SKM-1 treated with dmso at 0.1 percent for 144 hours (cell line): ENCODE results near the gene PTPRA.

Source experiments
- DNase-seq: peaks from one replicate; lab custom pipeline; 2025; ENCODE audit not compliant: unreplicated experiment; lab: John Stamatoyannopoulos, UW

PTPRA gene

DNA sequence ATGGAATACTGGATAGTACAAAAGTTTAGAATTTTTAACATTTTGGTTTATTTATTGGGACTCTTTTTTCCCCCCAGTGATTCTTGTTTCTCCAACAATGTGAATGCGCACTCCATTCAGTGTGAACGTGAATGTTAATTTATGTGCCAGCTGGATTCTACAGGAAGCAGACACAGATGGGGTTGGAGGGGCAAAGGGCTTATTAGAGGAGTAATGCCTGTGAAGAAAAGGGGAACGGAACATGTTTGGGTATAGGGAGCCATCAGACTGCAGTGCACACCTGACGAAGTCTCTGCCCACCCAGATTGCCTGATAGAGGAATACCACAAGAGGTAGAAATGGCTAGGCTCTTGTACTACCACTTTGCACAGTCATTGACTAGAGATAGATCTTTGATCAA is 48.2 kb downstream of the PTPRA start:
- DNase-seq, result no peak

- DNase-seq, result no peak
Measured at GRCh38 chr20:2922957-2923356, 49.7 kb downstream of the PTPRA start.

DNA sequence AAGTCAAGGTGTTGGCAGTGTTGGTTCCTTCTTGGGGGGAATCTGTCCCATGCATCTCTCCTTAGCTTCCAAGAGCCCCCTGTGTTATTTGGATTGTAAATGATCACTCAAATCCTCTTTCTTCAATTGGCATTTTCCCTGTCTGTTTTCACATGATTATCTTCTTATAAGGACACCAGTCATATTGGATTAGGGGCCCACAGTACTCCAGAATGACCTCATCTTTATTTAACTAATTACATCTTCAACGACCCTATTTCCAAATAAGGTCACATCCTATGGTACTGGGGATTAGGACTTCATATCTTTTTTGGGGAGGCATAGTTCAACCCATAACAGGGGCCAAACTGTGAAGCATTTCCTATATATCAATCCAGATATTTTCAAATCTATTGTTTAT is 57.3 kb downstream of the PTPRA start:
- DNase-seq, result no peak

DNA sequence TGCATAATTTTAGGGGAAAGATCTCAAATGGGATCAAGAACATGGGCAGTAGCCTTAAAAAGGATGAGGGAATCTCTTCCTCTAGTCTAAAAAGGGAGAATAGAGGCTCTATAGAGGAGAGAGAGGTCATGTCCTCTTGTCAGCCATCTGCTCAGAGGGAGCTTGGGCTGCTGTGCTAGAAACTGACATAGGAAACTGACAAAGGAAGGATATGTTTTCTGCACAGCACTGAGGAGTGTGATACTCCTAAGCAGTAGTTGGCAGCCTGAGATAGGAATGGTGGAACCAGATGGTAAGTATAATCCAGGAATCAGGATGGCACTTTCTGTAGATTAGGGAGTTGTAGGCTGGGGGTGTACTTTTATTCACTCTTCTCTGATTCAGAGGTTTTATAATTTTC is 59.2 kb downstream of the PTPRA start:
- no peak for DNase-seq

DNA sequence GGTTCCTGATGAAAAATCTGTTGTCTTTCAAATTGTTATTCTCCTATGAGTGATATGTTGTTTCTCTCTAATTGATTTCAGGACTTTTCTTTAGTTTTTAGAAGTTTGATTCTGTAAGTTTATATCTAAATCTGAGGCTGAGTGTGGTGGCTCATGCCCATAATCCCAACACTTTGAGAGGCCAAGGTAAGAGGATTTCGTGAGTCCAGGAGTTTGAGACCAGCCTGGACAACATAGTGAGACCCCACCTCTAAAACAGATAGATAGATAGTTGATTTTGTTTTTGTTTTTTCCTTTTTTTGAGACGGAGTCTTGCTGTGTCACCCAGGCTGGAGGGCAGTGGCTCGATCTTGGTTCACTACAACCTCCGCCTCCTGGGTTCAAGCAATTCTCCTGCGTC is 64.6 kb downstream of the PTPRA start:
- DNase-seq, result no peak

DNA sequence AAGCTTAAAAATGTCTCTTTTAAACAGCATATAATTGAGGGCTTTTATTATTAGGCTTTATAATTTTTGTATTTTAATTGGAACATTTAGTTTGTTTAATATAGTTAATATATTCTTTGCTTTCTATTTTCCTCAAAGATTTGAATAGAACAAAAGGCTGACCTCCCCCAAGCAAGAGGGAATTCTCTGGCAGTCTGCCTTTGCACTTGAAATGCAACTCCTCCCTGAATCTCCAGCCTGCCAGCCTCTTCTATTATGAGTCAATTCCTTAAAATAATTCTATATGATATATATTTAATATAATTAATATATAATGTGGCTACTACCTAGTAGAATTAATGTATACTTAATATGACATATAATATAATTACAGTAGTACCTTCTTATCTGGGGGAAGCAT is 69.2 kb downstream of the PTPRA start:
- no peak for DNase-seq

DNA sequence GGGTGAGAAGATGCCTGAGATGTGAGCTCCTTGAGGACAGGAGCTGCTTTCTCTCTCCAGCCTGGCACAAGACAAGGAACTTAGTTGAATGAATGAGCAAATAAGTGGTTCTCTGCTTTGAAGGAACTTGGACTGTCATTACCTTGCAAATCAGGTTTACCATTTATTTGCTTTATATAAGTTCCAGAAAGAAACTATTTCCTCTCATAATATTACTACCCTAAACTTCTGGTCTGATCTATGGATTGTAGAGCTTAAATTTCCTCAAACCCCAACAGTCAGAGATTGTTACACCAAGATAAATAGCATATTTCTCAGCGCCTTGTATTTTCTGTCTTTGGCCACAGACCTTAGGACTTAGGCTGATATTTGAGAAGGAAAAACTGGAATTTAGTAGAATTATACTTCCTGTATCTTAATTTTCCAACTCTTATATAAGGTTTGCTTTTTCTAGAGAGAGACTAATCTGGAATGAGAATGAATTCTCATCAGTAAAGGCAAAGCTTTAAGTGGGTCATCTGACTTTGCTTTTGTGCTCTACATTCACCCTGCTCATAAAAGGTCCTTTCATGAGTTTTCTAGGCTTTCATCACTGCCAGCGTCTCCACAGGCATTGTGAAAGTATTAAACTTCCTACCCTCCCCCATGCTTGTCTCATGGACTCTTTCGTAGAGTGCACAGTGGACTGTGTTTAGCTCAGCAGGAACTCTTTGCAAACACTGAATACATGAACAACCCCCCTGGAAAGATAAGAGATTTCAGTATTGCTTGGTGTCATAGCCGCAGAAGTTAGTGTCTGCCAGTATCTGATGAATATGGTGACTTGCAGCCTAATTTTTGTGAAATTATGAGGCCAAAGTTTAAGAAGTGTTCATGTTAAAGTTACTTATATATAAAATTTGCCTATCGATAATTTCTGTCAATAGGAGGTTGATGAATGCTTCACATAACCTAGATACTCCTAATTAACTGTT is 74.0 kb downstream of the PTPRA start:
- DNase-seq, result peak; percentile 37

DNA sequence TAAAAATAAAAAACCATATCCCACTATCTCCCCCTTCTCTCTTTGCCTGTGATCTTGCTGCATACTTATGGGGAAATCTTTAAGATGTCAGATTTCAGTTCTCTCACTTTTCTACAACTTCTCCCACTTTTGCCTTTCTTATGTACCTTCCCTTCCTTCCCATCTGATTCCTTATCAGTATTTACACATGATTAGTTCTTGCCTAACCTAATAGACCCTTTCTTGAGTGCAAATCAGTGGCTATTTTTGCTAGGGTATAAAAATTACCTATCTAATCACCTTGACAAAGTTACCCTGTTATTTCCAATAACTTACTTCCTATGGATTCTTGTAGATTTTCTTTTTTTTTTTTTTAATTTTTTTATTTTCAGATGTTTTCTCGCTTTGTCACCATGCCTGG is 75.7 kb downstream of the PTPRA start:
- no peak for DNase-seq

- DNase-seq, result no peak
Measured at GRCh38 chr20:2952766-2953165, 79.5 kb downstream of the PTPRA start.

DNA sequence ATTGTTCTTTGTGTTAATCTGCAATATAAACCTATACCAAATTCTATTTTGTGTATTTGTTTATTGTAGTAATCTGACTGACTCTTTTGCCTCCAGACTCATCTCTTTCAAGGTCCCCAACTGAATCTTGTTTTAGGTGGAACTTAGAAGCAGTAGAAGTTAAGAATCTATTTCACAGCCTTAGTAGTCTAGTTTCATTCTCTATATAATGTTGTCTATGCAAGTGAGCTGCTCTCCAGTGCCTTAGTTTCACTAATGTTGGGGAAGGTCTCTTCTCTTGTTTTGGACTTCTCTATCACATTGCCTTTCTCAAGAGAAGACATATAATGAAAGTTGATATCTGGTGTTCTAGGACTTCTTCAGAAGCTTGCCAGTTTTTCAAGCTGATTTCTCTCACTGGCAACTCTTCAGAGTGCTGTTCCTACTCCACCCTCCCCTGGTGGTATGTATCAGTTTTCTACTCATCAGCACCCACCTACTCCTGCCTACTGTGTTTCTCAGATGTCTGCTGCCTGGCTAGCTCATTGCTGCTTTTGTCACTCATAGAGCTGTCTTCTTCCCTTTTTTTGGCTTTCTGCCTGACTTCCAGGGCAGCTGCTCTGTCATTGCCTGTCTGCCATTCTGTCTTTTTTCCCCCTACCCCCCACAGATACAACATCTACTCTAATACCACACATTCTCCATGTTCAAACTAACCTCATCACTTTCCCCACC is 82.1 kb downstream of the PTPRA start:
- DNase-seq, result no peak

DNA sequence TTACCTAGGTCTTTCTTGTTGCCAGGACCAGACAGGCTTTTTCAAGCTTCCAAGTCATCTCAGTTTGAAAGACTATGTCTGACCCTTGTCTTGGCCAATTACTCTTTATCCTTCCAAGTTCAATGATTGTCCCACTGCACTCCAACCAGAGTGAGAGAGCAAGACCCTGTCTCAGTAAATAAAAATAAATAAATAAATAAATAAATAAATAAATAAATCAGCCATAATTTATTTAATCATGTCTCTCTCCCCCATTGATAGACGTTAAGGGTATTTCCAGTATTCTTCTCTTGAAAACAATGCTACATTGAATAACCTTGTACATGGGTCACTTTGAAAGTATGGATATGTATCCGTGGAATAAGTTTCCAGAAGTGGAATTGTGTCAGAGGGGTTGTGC is 83.2 kb downstream of the PTPRA start:
- DNase-seq, result no peak

- no peak for DNase-seq
Measured at GRCh38 chr20:2967841-2968240, 94.6 kb downstream of the PTPRA start.

DNA sequence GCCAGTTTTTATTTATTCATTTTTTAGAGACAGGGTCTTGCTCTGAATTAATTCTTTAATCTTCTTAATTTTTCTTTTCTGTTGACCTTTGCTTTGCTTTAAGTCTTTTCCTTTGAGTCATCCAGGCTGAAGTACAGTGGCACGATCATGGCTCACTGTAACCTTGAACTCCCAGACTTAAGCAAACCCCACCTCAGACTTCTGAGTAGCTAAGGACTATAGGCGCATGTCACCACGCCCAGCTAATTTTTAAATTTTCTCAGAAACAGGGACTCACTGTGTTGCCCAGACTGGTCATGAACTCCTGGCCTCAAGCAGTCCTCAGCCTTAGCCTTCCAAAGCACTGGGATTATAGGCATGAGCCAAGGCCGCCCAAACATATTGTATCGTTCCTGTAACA is 98.8 kb downstream of the PTPRA start:
- no peak for DNase-seq

- DNase-seq, result no peak
Measured at GRCh38 chr20:2973574-2973973, 100.3 kb downstream of the PTPRA start.

DNA sequence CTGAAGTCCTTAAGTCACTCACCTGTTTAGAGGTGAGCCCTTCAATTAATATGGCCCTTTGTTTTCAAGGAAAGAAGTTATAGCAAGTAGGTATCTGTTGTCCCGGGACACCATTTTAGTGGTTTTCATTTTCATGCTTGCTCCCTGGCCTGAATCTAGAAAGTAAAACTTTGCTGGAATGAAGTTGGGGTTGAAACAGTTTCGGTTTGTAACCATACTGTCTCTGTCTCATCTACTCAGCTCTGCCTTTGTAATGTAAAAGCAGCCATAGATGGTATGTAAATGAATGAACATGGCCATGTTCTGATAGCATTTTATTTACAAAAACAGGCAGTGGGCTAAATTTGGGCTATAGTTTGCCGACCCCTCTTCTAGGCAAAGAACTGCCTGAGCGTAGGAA is 105.2 kb downstream of the PTPRA start:
- no peak for DNase-seq

DNA sequence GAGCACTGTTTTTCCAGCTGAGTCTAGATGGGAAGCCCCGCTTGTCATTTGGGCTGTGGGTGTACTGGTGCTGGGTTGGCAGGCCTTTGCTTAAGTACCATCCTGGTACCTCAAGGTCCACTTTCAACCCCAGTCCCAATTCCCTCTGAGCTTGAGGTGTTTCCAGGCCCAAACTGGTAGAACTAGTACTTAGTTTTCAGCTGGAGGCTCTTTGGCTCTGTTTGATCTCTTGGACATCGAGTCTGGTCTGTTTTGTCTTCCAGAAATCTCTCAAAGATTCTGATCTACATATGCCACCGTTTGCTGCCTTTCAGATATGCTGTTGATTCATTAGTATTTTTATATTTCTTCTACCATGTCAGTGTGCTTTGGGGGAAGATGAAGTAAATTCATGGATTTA is 108.4 kb downstream of the PTPRA start:
- no peak for DNase-seq

GRCh38 chr20:2983508-2983907 is 110.2 kb downstream of the PTPRA start:
- no peak for DNase-seq

DNA sequence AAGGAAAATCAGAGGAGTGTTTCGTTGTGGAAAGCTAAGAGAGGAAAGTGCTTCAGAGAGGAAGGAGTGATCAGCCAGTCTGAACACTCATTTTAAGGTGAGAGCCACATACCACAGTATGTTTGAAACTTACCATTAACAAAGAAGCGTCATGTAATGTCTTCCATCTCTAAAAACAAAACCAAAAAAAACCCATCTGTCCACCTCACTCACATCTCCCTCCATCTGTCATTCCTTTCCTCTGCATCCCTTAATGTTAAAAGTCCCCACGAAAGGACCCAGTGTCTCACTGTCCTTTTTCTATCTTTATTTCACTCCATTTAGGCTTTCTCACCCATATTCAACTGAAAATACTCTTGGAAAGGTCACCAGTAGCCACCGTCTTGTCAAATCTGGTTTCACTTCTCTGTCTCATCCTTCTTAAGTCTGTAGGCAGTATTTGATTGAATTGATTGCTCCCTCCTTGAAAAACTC is 110.8 kb downstream of the PTPRA start:
- DNase-seq, result no peak

DNA sequence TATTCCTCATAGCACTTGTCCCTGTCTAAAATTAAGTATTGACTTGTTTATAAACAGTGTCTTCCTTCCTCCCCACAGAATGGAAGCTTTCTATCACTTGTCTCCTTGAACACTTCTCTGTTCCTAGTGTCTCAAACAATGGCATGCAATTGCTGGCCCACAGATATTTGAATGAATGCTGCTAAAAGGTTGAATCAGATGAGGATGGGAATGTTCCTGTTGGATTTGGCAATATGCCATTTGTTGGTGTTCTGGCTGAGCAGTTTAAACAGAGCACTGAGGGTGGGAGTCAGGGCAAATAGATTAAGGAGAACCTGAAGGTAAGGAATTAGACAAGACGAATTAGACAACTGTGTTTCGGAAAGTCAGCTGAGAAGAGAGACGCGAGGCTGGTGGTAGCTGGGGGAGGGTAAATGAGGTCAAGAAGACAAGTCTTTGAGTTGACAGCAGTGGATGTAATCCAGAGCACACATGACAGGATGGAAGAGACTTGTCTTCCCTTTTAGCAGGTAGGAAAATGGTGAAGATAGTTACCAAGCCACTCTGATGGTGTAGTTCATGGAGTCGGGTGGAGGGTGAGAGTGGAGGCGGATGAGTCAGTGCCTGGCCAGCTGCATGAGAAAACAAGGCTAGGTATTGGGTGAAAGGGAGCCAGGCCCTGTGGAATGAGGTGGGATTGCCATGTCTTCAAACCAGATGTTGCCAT is 111.8 kb downstream of the PTPRA start:
- no peak for DNase-seq

- peak; percentile 37 for DNase-seq
Measured at GRCh38 chr20:2986466-2986865, 113.2 kb downstream of the PTPRA start.

DNA sequence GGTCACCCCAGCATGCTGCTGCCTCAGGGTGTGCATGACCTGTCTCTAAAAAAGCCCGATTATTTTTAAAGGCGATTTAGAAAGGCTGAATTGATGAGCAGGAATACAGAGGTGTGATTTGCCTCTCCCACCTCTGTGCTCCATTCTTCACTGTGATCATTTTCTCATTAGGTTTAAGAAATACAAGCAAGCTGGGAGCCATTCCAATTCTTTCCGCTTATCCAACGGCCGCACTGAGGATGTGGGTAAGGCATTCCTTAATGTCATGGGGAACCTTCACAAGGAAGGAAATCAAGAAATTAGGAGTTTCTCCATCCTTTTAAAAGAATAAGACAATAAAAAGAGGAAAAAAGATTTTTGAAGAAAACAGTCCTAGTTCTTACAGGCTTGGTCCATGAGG is 114.6 kb downstream of the PTPRA start:
- no peak for DNase-seq

DNA sequence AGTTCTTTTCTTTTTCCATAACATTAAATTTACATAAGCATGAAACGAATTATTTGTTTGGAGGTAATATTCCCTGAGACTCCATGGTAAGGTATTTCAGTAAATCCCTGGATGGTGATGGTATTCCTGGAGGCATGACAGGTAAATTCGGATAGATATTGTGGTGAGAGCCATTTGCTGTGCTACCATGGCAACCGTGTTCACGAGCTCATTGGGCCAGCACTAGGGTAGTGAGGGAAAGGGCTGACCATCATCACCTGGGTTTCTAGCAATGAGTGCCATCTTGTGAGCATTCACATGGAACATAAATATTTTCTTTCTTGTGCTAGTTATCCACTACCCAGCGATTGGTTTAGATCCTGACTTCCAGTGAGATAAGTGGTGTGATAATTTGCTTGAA is 118.3 kb downstream of the PTPRA start:
- DNase-seq, result no peak
